PFSK-1 (cell line): ENCODE results near the gene UST.

ENCODE experiments used
- FOXP2 ChIP-seq: optimal IDR thresholded peaks from 2 replicates; pipeline ENCODE3; 2011; ENCODE audit warnings: borderline replicate concordance, control low read depth, inconsistent platforms; ENCODE audit not compliant: insufficient read depth; ENCODE audit errors: extremely low read length, extremely low read depth
- POLR2AphosphoS5 ChIP-seq: IDR thresholded peaks from 2 replicates; pipeline ENCODE4 v1.6.1; 2012; ENCODE audit warnings: low read depth, mild to moderate bottlenecking, control low read depth, low read length, moderate library complexity
- REST ChIP-seq, 2 experiments: IDR thresholded peaks; 2 replicates each; pipeline versions ENCODE4 v1.6.1 to v1.8.0; 2011 to 2012; ENCODE audit warnings: low read depth in 2 of 2, low read length in 2 of 2, control low read depth in 1 of 2, inconsistent platforms in 1 of 2, mild to moderate bottlenecking in 1 of 2, moderate library complexity in 1 of 2; ENCODE audit not compliant: insufficient read depth in 1 of 2
- SIN3A ChIP-seq: IDR thresholded peaks from 2 replicates; pipeline ENCODE4 v1.6.1; 2012; ENCODE audit warnings: mild to moderate bottlenecking, low read length, moderate library complexity, borderline replicate concordance; ENCODE audit not compliant: insufficient read depth
- TAF1 ChIP-seq: IDR thresholded peaks from 2 replicates; pipeline ENCODE4 v1.6.1; 2012; ENCODE audit warnings: low read length, control low read depth, borderline replicate concordance; ENCODE audit not compliant: insufficient read depth

The UST gene

GRCh38 chr6:148831064-148831463, 84.2 kb downstream of the UST start:
- TF ChIP-seq POLR2AphosphoS5: no peak
- no peak for TF ChIP-seq TAF1
- TF ChIP-seq SIN3A: no peak
- TF ChIP-seq FOXP2: no peak
- no peak for TF ChIP-seq REST (IDR thresholded peaks at IDR 0.05; ENCODE audit: insufficient read depth in 1 of 2, low read depth in 2 of 2, low read length in 2 of 2)

GRCh38 chr6:148831531-148831930, 84.7 kb downstream of the UST start:
- TF ChIP-seq SIN3A (no peak), FOXP2 (no peak), REST (IDR thresholded peaks at IDR 0.05; ENCODE audit: insufficient read depth in 1 of 2, low read depth in 2 of 2, low read length in 2 of 2) (no peak), POLR2AphosphoS5 (no peak), TAF1 (no peak)

- TF ChIP-seq POLR2AphosphoS5 (no peak), TAF1 (no peak), FOXP2 (no peak), SIN3A (no peak), REST (IDR thresholded peaks at IDR 0.05; ENCODE audit: insufficient read depth in 1 of 2, low read depth in 2 of 2, low read length in 2 of 2) (no peak)
Observed at GRCh38 chr6:148835920-148836441, 89.2 kb downstream of the UST start.

- TF ChIP-seq SIN3A (no peak), FOXP2 (no peak)
Observed at GRCh38 chr6:148836751-148837150, 89.9 kb downstream of the UST start.

- TF ChIP-seq TAF1 (no peak), FOXP2 (no peak), POLR2AphosphoS5 (no peak), REST (IDR thresholded peaks at IDR 0.05; ENCODE audit: insufficient read depth in 1 of 2, low read depth in 2 of 2, low read length in 2 of 2) (no peak), SIN3A (no peak)
Observed at GRCh38 chr6:148837941-148838340, 91.1 kb downstream of the UST start.
